Activated T-cell treated with anti-CD3 and anti-CD28 coated beads, Interleukin-2, amount 50 U/mL, for 72 hours (primary cell): Measurements from ENCODE around the gene ATXN7. TPM values are rescaled to one million over a fixed set of nuclear protein-coding genes. Genes with fewer than 3 reads are reported as not detected.
A peak's percentile ranks its signal among the peaks of the same experiment; 100 is the strongest.

Experiments
- ATAC-seq, 2 donors: fragments of 150-1000 bp; cut with Tn5 transposase; replicated peaks in 1 of 2; 2 replicates each; pipeline ENCODE4 v1.10.0; 2021; ENCODE audit warnings: moderate library complexity in 2 of 2, mild to moderate bottlenecking in 1 of 2
- DNase-seq, 2 donors: peaks; one replicate each; pipeline ENCODE4 v3.0.0; 2021 to 2022; ENCODE audit warnings: mixed read lengths in 1 of 2
- H3K27ac Mint-ChIP-seq: one replicate; pipeline ENCODE4 v1.8.0; 2022; ENCODE audit warnings: mild to moderate bottlenecking, moderate library complexity, mixed read lengths
- H3K27me3 Mint-ChIP-seq: one replicate; pipeline ENCODE4 v1.8.0; 2022; ENCODE audit warnings: low read depth, mixed read lengths
- H3K36me3 Mint-ChIP-seq, 2 donors: one replicate each; pipeline ENCODE4 v1.8.0; 2022; ENCODE audit warnings: mixed read lengths in 2 of 2, mild to moderate bottlenecking in 1 of 2; ENCODE audit not compliant: insufficient read depth in 2 of 2
- H3K4me1 Mint-ChIP-seq: one replicate; pipeline ENCODE4 v1.8.0; 2022; ENCODE audit warnings: low read depth, mixed read lengths
- H3K4me3 Mint-ChIP-seq, 2 donors: one replicate each; pipeline ENCODE4 v1.8.0; 2022; ENCODE audit warnings: mild to moderate bottlenecking in 2 of 2, mixed read lengths in 2 of 2, moderate library complexity in 2 of 2
- H3K9me3 Mint-ChIP-seq, 2 donors: one replicate each; pipeline ENCODE4 v1.8.0; 2022; ENCODE audit warnings: mixed read lengths in 2 of 2
- total RNA-seq, 2 donors: library from RNA; stranded (reverse); gene quantifications; one replicate each; pipeline ENCODE4 v1.2.3, GENCODE V29; 2022

Gene ATXN7
- total RNA-seq, 2 donors from 2014 or later, result 49.9 to 51.3 TPM

DNA sequence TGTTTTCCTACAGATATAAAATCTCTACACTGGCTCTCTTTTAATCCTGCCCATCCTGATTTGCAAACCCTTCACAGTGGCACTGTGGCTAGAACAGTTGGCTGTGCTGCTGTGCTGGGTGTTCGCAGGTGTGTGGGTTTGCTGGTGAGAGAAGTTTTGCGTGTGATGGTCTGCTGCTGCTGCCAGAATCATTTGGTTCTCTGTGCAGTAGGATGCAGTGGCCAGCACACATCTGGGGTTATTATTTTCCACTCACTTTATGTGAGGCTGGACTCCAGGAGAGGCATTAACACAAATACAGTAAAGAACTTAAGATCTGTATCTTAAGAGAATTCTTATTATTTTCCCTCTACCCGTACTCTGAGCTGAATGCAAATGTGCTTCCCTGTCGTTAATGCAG is 175.7 kb downstream of the ATXN7 start:
- no peak overlapping the region for H3K4me3 Mint-ChIP-seq
- H3K27me3 Mint-ChIP-seq, result peaks cover 22% of the 10 kb centered on the region
- no peak overlapping the region for H3K27ac Mint-ChIP-seq
- H3K36me3 Mint-ChIP-seq, result no peaks in the 10 kb centered on the region
- no peak for ATAC-seq
- H3K9me3 Mint-ChIP-seq, result peaks cover 0 to 4% of the 10 kb centered on the region in 2 donors
- no peak for DNase-seq
- no peaks in the 10 kb centered on the region for H3K4me1 Mint-ChIP-seq

DNA sequence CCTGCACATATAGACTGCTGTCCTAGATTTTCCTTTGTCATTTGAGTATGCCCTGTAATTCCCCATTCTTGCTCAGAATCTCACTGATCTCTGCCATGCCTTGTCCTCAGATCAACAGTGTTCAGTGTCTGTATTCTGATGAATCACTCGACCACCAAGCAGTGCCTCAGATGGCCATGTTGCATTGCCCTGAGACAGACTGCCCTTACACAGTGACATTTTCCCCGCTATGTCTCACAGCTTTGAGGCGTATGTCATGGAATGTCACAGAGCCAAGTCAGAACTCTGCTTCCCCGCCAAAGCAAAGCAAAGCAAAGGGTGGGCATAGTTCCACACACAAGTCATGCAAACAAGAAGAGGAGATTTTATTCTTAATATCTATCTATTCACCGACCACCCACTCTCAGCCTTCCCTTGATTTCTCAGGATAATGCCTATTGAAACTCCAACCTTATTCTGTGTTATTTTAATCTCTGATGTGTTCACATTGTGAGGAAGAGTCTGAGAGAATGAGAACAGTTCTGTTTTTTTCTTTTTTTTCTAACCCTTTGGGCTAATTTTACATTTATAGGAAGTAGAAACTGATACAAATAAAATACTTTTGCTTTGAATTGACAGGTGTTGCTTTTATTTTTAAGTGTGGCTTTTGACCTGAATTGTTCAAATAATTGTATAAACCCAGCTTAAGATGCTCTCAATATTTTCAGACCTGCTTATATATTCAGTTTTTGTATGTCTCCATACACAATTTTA is 176.5 kb downstream of the ATXN7 start:
- peaks cover 0 to 2% of the 10 kb centered on the region in 2 donors for H3K9me3 Mint-ChIP-seq
- no peaks in the 10 kb centered on the region for H3K36me3 Mint-ChIP-seq
- no peak for DNase-seq

DNA sequence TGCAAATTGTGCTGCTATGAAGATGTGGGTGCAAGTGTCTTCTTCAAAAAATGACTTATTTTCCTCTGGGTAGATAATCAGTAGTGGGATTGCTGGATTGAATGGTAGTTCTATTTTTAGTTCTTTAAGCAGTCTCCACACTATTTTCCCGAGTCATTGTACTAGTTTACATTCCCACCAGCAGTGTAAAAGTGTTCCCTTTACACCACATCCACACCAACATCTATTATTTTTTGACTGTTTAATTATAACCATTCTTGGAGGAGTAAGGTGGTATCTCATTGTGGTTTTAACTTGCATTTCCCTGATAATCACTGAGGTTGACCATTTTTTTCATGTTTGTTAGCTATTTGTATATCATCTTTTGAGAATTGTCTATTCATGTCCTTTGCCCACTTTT is 179.3 kb downstream of the ATXN7 start:
- ATAC-seq (no peak), DNase-seq (no peak)
- H3K27me3 Mint-ChIP-seq, result peaks cover 49% of the 10 kb centered on the region
- no peak overlapping the region for H3K27ac Mint-ChIP-seq
- H3K9me3 Mint-ChIP-seq, result no peaks in the 10 kb centered on the region
- no peaks in the 10 kb centered on the region for H3K4me1 Mint-ChIP-seq
- H3K4me3 Mint-ChIP-seq, result no peak overlapping the region
- no peaks in the 10 kb centered on the region for H3K36me3 Mint-ChIP-seq

More for the DNA sequence above, 176.5 kb downstream of the ATXN7 start:
- ATAC-seq, result no peak
- no peak overlapping the region for H3K27ac Mint-ChIP-seq
- H3K27me3 Mint-ChIP-seq, result peaks cover 25% of the 10 kb centered on the region
- no peaks in the 10 kb centered on the region for H3K4me1 Mint-ChIP-seq
- no peak overlapping the region for H3K4me3 Mint-ChIP-seq

DNA sequence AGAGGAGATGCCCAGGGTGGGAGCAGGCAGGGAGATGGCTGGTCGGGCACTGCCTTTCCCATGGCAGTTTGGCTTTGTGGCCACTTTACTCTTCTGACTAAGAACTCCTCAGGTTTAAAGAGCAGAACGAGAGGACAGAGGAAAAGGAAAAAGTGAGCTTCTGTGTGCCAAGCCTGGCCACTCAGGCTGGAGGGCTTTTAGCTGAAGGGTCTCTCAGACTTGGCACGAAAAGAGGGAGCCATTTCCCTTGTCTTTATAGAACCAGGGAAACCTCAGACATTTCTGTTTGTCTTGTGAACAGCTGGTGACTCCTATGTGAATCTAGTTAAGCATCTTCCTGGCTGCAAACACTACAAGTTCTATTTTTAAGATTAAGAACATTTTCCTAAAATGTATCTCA is 182.9 kb downstream of the ATXN7 start:
- Mint-ChIP-seq H3K36me3 (no peaks in the 10 kb centered on the region), H3K4me1 (peaks cover 12% of the 10 kb centered on the region), H3K27me3 (peaks cover 48% of the 10 kb centered on the region), H3K4me3 (no peak overlapping the region), H3K27ac (no peak overlapping the region), H3K9me3 (no peaks in the 10 kb centered on the region)
- ATAC-seq, result no peak
- no peak for DNase-seq

DNA sequence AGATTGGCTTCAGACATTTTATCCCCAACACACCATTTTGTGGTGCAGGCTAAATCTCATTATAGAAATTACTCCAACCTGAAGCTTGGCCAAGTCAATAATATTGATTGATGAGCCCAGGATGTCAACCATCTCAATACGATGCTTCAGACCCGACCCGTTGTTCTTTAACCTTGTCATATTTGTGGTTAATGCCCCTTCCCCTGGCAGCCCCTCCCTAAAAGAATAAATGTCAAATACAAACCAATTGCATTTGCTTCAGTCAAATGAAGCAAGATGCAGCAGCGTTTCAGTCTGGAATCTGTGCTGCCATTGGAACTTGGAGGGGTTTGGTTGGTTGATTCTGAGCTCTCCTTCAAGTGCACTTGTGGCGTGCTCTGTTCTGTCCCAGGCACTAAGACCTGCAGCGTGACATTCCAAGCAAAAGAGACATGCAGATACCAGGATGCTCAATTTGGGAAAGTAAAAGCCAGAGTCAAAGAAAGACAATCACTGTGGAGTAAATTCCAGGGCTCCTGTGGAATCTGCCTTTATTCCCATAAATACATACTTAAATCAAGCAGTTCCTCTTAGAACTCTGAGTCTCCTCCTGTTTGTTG is 183.4 kb downstream of the ATXN7 start:
- Mint-ChIP-seq H3K36me3 (no peaks in the 10 kb centered on the region), H3K27ac (no peak overlapping the region), H3K4me3 (no peak overlapping the region), H3K9me3 (no peaks in the 10 kb centered on the region), H3K27me3 (peaks cover 43% of the 10 kb centered on the region), H3K4me1 (peaks cover 12% of the 10 kb centered on the region)
- DNase-seq (no peak), ATAC-seq (no peak)

DNA sequence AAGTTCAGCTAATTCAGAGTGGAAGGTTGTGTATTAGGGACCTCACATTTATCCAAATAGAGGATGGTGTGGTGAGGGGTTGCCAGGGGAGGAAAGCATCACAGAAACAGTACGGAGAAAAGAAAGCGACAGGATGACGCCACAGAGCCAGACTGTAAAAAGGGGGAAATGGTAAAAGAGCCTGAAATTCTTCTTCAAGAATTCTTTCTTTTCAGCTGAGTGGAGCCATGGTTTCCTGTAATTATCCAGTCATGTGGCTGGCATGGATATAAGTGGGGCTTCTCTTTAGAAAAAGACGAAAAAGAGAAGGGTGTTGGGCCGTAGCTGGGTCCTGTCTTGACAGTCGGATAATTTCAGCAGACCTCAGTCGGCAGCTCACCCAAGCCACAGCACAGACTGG is 184.1 kb downstream of the ATXN7 start:
- ATAC-seq, result no peak
- Mint-ChIP-seq H3K9me3 (no peaks in the 10 kb centered on the region), H3K36me3 (no peaks in the 10 kb centered on the region)

DNA sequence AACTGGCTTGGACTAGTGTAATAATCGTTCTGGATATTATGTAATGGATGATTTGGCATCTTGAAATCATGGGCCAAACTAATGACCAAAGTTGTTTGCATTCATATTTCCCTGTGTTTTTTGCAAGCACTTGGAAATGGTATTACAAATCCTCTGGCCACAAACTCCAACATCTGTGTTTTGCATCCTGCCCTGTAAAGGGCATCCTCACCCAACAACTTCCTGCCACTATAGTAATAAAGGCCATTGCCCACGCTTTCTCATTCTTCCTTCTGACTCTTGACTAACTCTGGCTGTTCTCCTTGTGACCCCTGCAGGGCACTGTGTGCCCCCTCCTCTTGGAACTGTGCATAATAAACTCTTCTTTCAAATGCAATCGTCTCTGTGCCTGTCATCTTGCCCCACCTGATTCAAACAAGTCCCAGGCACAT is 185.0 kb downstream of the ATXN7 start:
- peaks cover 12% of the 10 kb centered on the region for H3K4me1 Mint-ChIP-seq
- ATAC-seq (peak; percentile 64 to 75), DNase-seq (peak; percentile 6 to 16)
- H3K9me3 Mint-ChIP-seq, result no peaks in the 10 kb centered on the region
- H3K36me3 Mint-ChIP-seq, result no peaks in the 10 kb centered on the region
- H3K27ac Mint-ChIP-seq, result peak overlapping the region; percentile 9
- H3K4me3 Mint-ChIP-seq, result peak overlapping the region; percentile 3 to 6
- H3K27me3 Mint-ChIP-seq, result peaks cover 41% of the 10 kb centered on the region

More for the DNA sequence above, 184.1 kb downstream of the ATXN7 start:
- DNase-seq, result no peak
- Mint-ChIP-seq H3K27ac (no peak overlapping the region), H3K4me3 (no peak overlapping the region), H3K27me3 (peaks cover 41% of the 10 kb centered on the region), H3K4me1 (peaks cover 12% of the 10 kb centered on the region)

DNA sequence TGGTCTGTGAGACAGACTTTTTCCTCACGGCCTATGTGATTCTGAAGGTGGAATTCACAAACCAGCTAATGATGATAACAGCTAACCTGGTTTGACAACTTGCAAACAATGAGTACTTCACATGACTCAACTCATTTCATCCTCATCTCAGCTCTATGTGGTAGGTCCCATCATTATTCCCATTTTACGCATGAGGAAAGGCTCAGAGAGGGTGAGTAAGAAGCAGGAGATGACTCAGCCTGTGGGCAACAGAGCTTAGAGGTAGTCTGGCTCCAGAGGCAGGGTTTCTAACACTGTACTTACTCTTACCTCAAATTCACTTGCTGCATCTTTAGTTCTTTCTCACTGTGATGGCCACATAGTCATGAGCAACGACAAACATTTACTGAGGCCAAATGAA is 185.5 kb downstream of the ATXN7 start:
- H3K27ac Mint-ChIP-seq, result peak overlapping the region; percentile 9
- no peaks in the 10 kb centered on the region for H3K9me3 Mint-ChIP-seq
- ATAC-seq (peak; percentile 91 to 92), DNase-seq (peak; percentile 27 to 33)
- peak overlapping the region; percentile 3 to 6 for H3K4me3 Mint-ChIP-seq
- H3K4me1 Mint-ChIP-seq, result peaks cover 12% of the 10 kb centered on the region
- peaks cover 37% of the 10 kb centered on the region for H3K27me3 Mint-ChIP-seq
- H3K36me3 Mint-ChIP-seq, result no peaks in the 10 kb centered on the region

DNA sequence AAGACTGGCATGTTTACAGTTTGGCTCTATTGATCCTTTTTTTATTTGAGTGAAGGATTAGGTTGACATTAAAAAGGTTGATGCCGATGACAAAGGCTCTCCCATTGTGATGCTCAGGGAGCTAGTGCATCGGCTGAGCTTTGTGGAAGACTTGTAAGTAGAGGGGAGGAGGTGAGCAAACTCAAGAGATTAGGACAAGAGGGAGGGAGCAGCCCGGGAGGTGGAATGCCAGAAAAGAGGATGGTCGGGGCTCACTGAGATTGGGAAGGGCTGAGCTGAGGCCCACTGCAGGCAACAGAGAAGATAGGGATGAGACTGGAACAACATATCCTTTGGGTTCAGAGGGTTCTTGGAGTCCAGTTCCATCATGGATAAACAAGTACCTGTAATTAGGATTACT is 186.2 kb downstream of the ATXN7 start:
- DNase-seq, result no peak
- Mint-ChIP-seq H3K4me1 (peaks cover 12% of the 10 kb centered on the region), H3K27ac (no peak overlapping the region), H3K36me3 (no peaks in the 10 kb centered on the region), H3K4me3 (no peak overlapping the region), H3K27me3 (peaks cover 32% of the 10 kb centered on the region), H3K9me3 (no peaks in the 10 kb centered on the region)
- ATAC-seq, result no peak

Other genes starting within 250 kb of the ATXN7 start
- not detected for gene SNTN, start 211.2 kb upstream of the ATXN7 start, total RNA-seq
- gene C3orf49, start 44.6 kb upstream of the ATXN7 start, total RNA-seq, result not detected
- 10 to 100 TPM; 79.0 to 80.9 TPM for gene THOC7, start 62 bp upstream of the ATXN7 start, total RNA-seq
- not detected for gene SCAANT1, start 48.5 kb downstream of the ATXN7 start, total RNA-seq
- 10 to 100 TPM; 83.4 to 90.3 TPM for gene PSMD6, start 159.6 kb downstream of the ATXN7 start, total RNA-seq